ENCODE data around the gene MRO.

DNA sequence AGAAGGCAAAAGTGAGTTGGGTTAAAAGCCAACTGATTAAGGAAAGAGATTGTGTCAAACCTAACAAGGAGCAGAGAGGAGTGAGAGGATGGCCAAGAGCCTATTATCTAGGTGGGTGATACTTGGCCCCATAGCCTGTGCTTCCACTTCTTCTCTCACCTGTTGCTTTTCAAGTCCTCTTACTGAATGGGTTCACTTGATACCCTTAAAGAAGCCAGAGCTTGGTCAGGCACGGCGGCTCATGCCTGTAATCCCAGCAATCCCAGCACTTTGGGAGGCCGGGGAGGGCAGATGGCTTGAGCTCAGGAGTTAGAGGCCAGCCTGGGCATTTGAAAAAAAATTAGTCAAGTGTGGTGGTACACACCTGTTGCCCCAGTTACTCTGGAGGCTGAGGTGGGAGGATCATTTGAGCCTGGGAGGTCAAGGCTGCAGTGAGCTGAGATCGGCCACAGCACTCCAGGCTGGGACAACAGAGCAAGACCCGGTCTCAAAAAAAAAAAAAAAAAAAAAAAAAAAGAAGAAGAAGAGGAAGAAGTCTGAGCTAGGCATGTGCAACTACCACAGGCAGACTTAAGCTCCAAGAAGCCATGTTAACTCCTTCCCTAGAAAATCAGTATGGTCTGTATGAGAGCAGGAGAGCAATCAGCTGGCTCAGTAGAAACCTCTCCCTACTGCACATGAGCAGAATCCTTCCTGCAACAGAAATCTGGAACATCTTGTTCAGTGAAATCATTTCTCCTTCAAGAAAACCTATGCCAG lies 30.7 kb upstream of the MRO start:
- TF ChIP-seq, protein P1, sequence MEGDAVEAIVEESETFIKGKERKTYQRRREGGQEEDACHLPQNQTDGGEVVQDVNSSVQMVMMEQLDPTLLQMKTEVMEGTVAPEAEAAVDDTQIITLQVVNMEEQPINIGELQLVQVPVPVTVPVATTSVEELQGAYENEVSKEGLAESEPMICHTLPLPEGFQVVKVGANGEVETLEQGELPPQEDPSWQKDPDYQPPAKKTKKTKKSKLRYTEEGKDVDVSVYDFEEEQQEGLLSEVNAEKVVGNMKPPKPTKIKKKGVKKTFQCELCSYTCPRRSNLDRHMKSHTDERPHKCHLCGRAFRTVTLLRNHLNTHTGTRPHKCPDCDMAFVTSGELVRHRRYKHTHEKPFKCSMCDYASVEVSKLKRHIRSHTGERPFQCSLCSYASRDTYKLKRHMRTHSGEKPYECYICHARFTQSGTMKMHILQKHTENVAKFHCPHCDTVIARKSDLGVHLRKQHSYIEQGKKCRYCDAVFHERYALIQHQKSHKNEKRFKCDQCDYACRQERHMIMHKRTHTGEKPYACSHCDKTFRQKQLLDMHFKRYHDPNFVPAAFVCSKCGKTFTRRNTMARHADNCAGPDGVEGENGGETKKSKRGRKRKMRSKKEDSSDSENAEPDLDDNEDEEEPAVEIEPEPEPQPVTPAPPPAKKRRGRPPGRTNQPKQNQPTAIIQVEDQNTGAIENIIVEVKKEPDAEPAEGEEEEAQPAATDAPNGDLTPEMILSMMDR (IDR thresholded peaks at IDR 0.05; ENCODE audit: insufficient read depth, low read depth, low read length): no peak
- no peak for TF ChIP-seq EZH2 (IDR thresholded peaks at IDR 0.05; ENCODE audit: insufficient read depth, low read length)

Data from astrocyte (in vitro differentiated cells and primary cell).